GM12878 (cell line): ENCODE measurements around the gene ID3. TPM values are rescaled to one million over a fixed set of nuclear protein-coding genes. Genes with fewer than 3 reads are reported as not detected.

Source experiments
- ATAC-seq: fragments of 200-7000 bp; cut with Tn5 transposase; 3 replicates; pipeline ENCODE4 v1.9.1; 2020; ENCODE audit warnings: mild to moderate bottlenecking, moderate library complexity
- BruUV-seq: library from RNA; stranded (reverse); fragments of 400-500 nt; replicated peaks from 2 replicates; lab custom pipeline; 2021; lab: Mats Ljungman, UMichigan
- CTCF ChIA-PET: fragments of 300-600 bp; sonication (Branson Sonifier 250); formaldehyde crosslinking; extraction: SDS; loops from one replicate; lab custom pipeline; 2021; ENCODE audit warnings: inconsistent platforms; lab: Yijun Ruan, JAX
- POLR2A ChIA-PET: fragments of 350-600 bp; formaldehyde crosslinking; extraction: SDS; loops from one replicate; lab custom pipeline; 2021; ENCODE audit warnings: inconsistent platforms; lab: Charles Lee
- RAD21 ChIA-PET: fragments of 300-600 bp; sonication (Branson Sonifier 250); formaldehyde crosslinking; loops from one replicate; lab custom pipeline; 2023; ENCODE audit warnings: antibody characterized with exemption; ENCODE audit not compliant: unreplicated experiment; lab: Charles Lee
- SMC1A ChIA-PET: fragments of 300-600 bp; sonication (Branson Sonifier 250); formaldehyde crosslinking; loops from one replicate; lab custom pipeline; 2023; ENCODE audit not compliant: unreplicated experiment, uncharacterized antibody; lab: Charles Lee
- DNase-seq: peaks from one replicate; pipeline ENCODE4 v3.0.0-alpha.2; 2011; ENCODE audit warnings: low read depth, low spot score
- FAIRE-seq: peaks from 3 replicates; lab custom pipeline; 2011; peaks lifted over from hg19 to GRCh38; lab: Jason Lieb, UNC
- H2AFZ ChIP-seq: 2 replicates; pipeline ENCODE4 v1.6.0; 2011; ENCODE audit warnings: low read depth, low read length, control low read depth; ENCODE audit not compliant: control insufficient read depth
- H3K27ac ChIP-seq: 2 replicates; pipeline ENCODE4 v1.5.1; 2011; ENCODE audit warnings: control low read depth; ENCODE audit not compliant: control insufficient read depth, insufficient read depth
- H3K27me3 ChIP-seq, 2 experiments: replicated peaks in 1 of 2; 2 replicates each; pipeline versions ENCODE4 v1.6.0 to v1.6.1; 2011; ENCODE audit warnings: low read length in 1 of 2; ENCODE audit not compliant: control insufficient read depth in 2 of 2, insufficient read depth in 2 of 2
- H3K36me3 ChIP-seq, 2 experiments: 2 replicates each; pipeline ENCODE4 v1.5.1; 2011; ENCODE audit warnings: low read length in 1 of 2; ENCODE audit not compliant: control insufficient read depth in 2 of 2, insufficient read depth in 2 of 2
- H3K4me1 ChIP-seq: 2 replicates; pipeline ENCODE4 v1.6.1; 2011; ENCODE audit warnings: mild to moderate bottlenecking, low read length, moderate library complexity, mixed read lengths; ENCODE audit not compliant: control insufficient read depth, insufficient read depth
- H3K4me2 ChIP-seq: 2 replicates; pipeline ENCODE4 v1.6.0; 2011; ENCODE audit warnings: control low read depth; ENCODE audit not compliant: control insufficient read depth, insufficient read depth
- H3K4me3 ChIP-seq: fragments of 200-600 bp; sonication (generic); 2 replicates; pipeline ENCODE4 v1.5.1; 2016
- H3K79me2 ChIP-seq: 2 replicates; pipeline ENCODE4 v1.6.0; 2011; ENCODE audit warnings: low read length; ENCODE audit not compliant: control insufficient read depth, insufficient read depth
- H3K9ac ChIP-seq: 2 replicates; pipeline ENCODE4 v1.8.0; 2011; ENCODE audit warnings: low read length, control low read depth, mixed read lengths; ENCODE audit not compliant: control insufficient read depth, insufficient read depth
- H3K9me3 ChIP-seq: replicated peaks from 3 replicates; pipeline ENCODE4 v1.5.1; 2011; ENCODE audit warnings: mild to moderate bottlenecking, low read length; ENCODE audit not compliant: control insufficient read depth, insufficient read depth
- H4K20me1 ChIP-seq: 2 replicates; pipeline ENCODE4 v1.6.0; 2011; ENCODE audit not compliant: control insufficient read depth, insufficient read depth
- BCL11A ChIP-seq: IDR thresholded peaks from 2 replicates; pipeline ENCODE4 v1.6.1; 2011; ENCODE audit warnings: low read depth, low read length
- CREB1 ChIP-seq: IDR thresholded peaks from 2 replicates; pipeline ENCODE4 v1.6.1; 2012; ENCODE audit warnings: low read depth, mild to moderate bottlenecking, inconsistent platforms
- CTCF ChIP-seq, 3 experiments: IDR thresholded peaks in 2 of 3; conservative IDR thresholded peaks in 1 of 3; 2 replicates each; pipeline ENCODE4 v1.5.1; 2011; ENCODE audit warnings: low read depth in 3 of 3, low read length in 3 of 3, mild to moderate bottlenecking in 3 of 3, control low read depth in 2 of 3, moderate library complexity in 2 of 3, inconsistent platforms in 1 of 3, mixed read lengths in 1 of 3; ENCODE audit not compliant: control insufficient read depth in 2 of 3, insufficient read depth in 1 of 3; ENCODE audit errors: extremely low read depth in 1 of 3
- ETV6 ChIP-seq, 2 experiments: fragments of 450-650 bp in 1 of 2; IDR thresholded peaks in 1 of 2; conservative IDR thresholded peaks in 1 of 2; 2 replicates each; pipeline ENCODE4 v1.6.1; 2014; ENCODE audit warnings: antibody characterized with exemption in 1 of 2, borderline replicate concordance in 1 of 2, low read depth in 1 of 2, mild to moderate bottlenecking in 1 of 2, moderate library complexity in 1 of 2
- KDM1A ChIP-seq: fragments of 200-600 bp; sonication (generic); IDR thresholded peaks from 2 replicates; pipeline ENCODE4 v1.6.1; 2016; ENCODE audit warnings: borderline replicate concordance
- NR2C1 ChIP-seq: fragments of 450-650 bp; IDR thresholded peaks from 2 replicates; pipeline ENCODE4 v1.6.1; 2017; ENCODE audit warnings: antibody characterized with exemption, mild to moderate bottlenecking, moderate library complexity
- POLR2A ChIP-seq: IDR thresholded peaks from 2 replicates; pipeline ENCODE4 v1.6.1; 2011; ENCODE audit warnings: low read depth, mild to moderate bottlenecking, low read length
- RUNX3 ChIP-seq: IDR thresholded peaks from 2 replicates; pipeline ENCODE4 v1.6.1; 2012; ENCODE audit warnings: low read length, inconsistent platforms
- SPI1 ChIP-seq: IDR thresholded peaks from 2 replicates; pipeline ENCODE4 v1.6.1; 2011; ENCODE audit warnings: low read depth, mild to moderate bottlenecking, low read length, moderate library complexity, borderline replicate concordance; ENCODE audit not compliant: insufficient read depth
- SRF ChIP-seq, 2 experiments: IDR thresholded peaks; 2 replicates each; pipeline ENCODE4 v1.6.1; 2011; ENCODE audit warnings: low read depth in 2 of 2, low read length in 2 of 2, mild to moderate bottlenecking in 1 of 2, moderate library complexity in 1 of 2
- TARDBP ChIP-seq: IDR thresholded peaks from 2 replicates; pipeline ENCODE4 v1.6.1; 2016; ENCODE audit warnings: borderline replicate concordance
- USF2 ChIP-seq: IDR thresholded peaks from 2 replicates; pipeline ENCODE4 v1.6.1; 2011; ENCODE audit warnings: low read depth, low read length, improper control_type of control experiment, borderline replicate concordance
- ZBTB4 ChIP-seq: fragments of 450-650 bp; formaldehyde crosslinking; IDR thresholded peaks from 2 replicates; pipeline ENCODE4 v1.4.0; 2022; ENCODE audit warnings: mild to moderate bottlenecking, moderate library complexity
- WGBS: methylation state at CpG from one replicate; pipeline ENCODE4 v1.1.6; 2016; ENCODE audit warnings: low lambda C conversion rate; ENCODE audit not compliant: insufficient replicate concordance, insufficient coverage; ENCODE audit errors: missing lambda C conversion rate; 5-methylcytosine and 5-hydroxymethylcytosine counted together
- in situ Hi-C: fragments of 300-500 bp; cut with MboI; formaldehyde crosslinking; loops from 9 replicates; pipeline ENCODE4 v1.14.3; 2018; ENCODE audit warnings: mixed read lengths
- intact Hi-C: fragments of 100-400 bp; cut with micrococcal nuclease; formaldehyde crosslinking; loops from one replicate; pipeline ENCODE4 v1.14.2; 2022; ENCODE audit not compliant: unreplicated experiment
- polyA plus RNA-seq, 11 experiments: library from polyadenylated mRNA; depleted of rRNA in 4 of 11; unstranded in 6 of 11; stranded (reverse) in 5 of 11; fragments of >200 nt; fragmentation: Nextera tagmentation in 4 of 11; fragmentation: Illumina TruSeq in 1 of 11; extraction: Ambion mirVana in 4 of 11; extraction: Trizol in 1 of 11; gene quantifications; 1 replicate in 1 of 11; 2 replicates in 10 of 11; pipeline versions ENCODE4 v1.2.1 to v1.2.3, GENCODE V29; 2011 to 2016; ENCODE audit warnings: inconsistent platforms in 2 of 11, missing spikeins in 2 of 11, low read depth in 1 of 11
- total RNA-seq, 4 experiments: library from RNA; depleted of rRNA in 3 of 4; stranded (reverse); fragments of >200 nt in 3 of 4; fragmentation: Illumina TruSeq in 1 of 4; extraction: Trizol in 1 of 4; gene quantifications; 2 replicates each; pipeline versions ENCODE4 v1.2.1 to v1.2.3, GENCODE V29; 2013 to 2021

The ID3 gene
- total and polyA plus RNA-seq, 10 of the 15 experiments (the other 5 are each of a cell fraction or from before 2014, with no cell fraction given): 42.7 to 475 (median 207) TPM

- Histone ChIP-seq H3K27ac (peak overlapping the region; percentile 89), H3K36me3 (no peaks in the 10 kb centered on the region), H3K4me3 (peak overlapping the region; percentile 62), H2AFZ (peak overlapping the region; percentile 77), H3K4me2 (peak overlapping the region; percentile 90), H3K27me3 (no peaks in the 10 kb centered on the region), H3K79me2 (peaks cover 19% of the 10 kb centered on the region), H4K20me1 (no peaks in the 10 kb centered on the region), H3K9ac (peak overlapping the region; percentile 75), H3K4me1 (peaks cover 36% of the 10 kb centered on the region), H3K9me3 (no peaks in the 10 kb centered on the region)
- ChIA-PET SMC1A (interaction anchor here (0.7 to 17.8 kb wide), 13 partner anchors 9 to 79 kb away, joined by 3 to 584 read pairs (median 7); no protein-coding TSS in a partner anchor), POLR2A (interaction anchor here (0.6 to 9.2 kb wide), 23 partner anchors 9 to 1583 kb away, joined by 3 to 206 read pairs (median 4); partner anchors contain the start of gene ELOA), RAD21 (interaction anchor here (0.6 to 21.6 kb wide), 22 partner anchors 9 to 217 kb away, joined by 3 to 561 read pairs (median 5); partner anchors contain the start of gene RPL11), CTCF (interaction anchor here (0.7 to 24.4 kb wide), 10 partner anchors 10 to 78 kb away, joined by 3 to 959 read pairs (median 8); no protein-coding TSS in a partner anchor)
- DNase-seq: no peak
- WGBS: under 1% methylated on average over 70 of the region's 81 CpGs
- in situ Hi-C loops (no loop called here), intact Hi-C loops (loop anchor here (2.0 to 5.0 kb wide), 2 partner anchors 38 to 76 kb away; no protein-coding TSS in a partner anchor)
- no TSS peak for BruUV-seq
- no peak for FAIRE-seq
- ATAC-seq: peak; percentile 72
- TF ChIP-seq RUNX3 (peak; percentile 33), CTCF (IDR thresholded peaks at IDR 0.05 in 2 of 3, conservative IDR thresholded peaks at IDR 0.05 in 1 of 3; ENCODE audit: control insufficient read depth in 2 of 3, extremely low read depth in 1 of 3, insufficient read depth in 1 of 3, low read depth in 3 of 3, low read length in 3 of 3) (peak in 2 of 3 experiments; percentile 48 to 52; a peak in 4 of 6 replicates), ETV6 (conservative IDR thresholded peaks at IDR 0.05 in 1 of 2, IDR thresholded peaks at IDR 0.05 in 1 of 2; ENCODE audit: borderline replicate concordance in 1 of 2, low read depth in 1 of 2) (no peak), SPI1 (no peak), KDM1A (no peak), USF2 (peak; percentile 57), CREB1 (0 out of 2 replicates have a peak, but pooled peaks have one; percentile 10), POLR2A (peak; percentile 89), ZBTB4 (CRISPR knock-in tag) (no peak), SRF (IDR thresholded peaks at IDR 0.05; ENCODE audit: low read depth in 2 of 2, low read length in 2 of 2) (0 out of 4 replicates have a peak, but pooled peaks of 1 of the 2 experiments have one; percentile 18), BCL11A (0 out of 2 replicates have a peak, but pooled peaks have one; percentile 5), NR2C1 (0 out of 2 replicates have a peak, but pooled peaks have one; percentile 15), TARDBP (peak; percentile 50; the same call in 1 of the 2 replicates)
Measured at GRCh38 chr1:23554481-23555269, 4.6 kb downstream of the ID3 start.
